Measurements from ENCODE around the gene PSME1. TPM values are rescaled to one million over a fixed set of nuclear protein-coding genes. Genes with fewer than 3 reads are reported as not detected.

Gene PSME1
- polyA plus RNA-seq, 1 donor (not counting 4 experiments of a cell fraction or from before 2014, with no cell fraction given), result 75.1 TPM

DNA sequence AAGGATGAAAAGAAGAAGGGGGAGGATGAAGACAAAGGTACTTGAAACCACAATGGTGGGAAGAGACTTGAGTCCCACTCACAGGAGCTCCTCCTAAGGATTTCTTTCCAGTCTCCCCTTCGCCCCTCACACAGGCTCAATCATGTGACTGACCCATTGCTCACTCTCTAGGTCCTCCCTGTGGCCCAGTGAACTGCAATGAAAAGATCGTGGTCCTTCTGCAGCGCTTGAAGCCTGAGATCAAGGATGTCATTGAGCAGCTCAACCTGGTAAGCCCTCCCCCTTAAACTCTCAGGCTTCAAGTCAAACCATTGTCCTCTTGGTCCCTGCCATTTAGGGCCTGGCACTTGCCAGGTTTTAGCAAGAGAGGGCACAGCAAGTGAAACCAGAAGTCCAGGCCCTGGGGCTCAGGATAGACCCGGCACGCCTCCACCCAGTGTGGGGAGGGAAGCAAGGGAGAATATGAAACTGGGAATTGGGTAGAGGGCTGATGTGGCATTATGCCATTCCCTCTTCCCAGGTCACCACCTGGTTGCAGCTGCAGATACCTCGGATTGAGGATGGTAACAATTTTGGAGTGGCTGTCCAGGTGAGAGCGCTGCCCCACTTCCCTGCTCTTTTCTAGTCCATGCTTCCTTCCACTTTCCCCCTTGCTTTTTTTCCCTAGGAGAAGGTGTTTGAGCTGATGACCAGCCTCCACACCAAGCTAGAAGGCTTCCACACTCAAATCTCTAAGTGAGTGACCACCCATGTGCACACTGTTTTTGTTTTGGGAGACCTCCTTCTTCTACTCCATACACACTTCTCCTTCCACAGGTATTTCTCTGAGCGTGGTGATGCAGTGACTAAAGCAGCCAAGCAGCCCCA lies 1.8 kb downstream of the PSME1 start:
- Histone ChIP-seq H3K27me3 (ENCODE audit: control insufficient read depth, extremely low read depth, insufficient read depth, low read length) (no peaks in the 10 kb centered on the region), H3K4me1 (ENCODE audit: control insufficient read depth, extremely low read depth, insufficient read depth, low read length) (peaks cover 28% of the 10 kb centered on the region), H4K20me1 (ENCODE audit: control insufficient read depth, extremely low read depth, insufficient read depth, low read length) (no peaks in the 10 kb centered on the region), H3K4me3 (ENCODE audit: control insufficient read depth in 2 of 3, extremely low read depth in 1 of 3, insufficient read depth in 2 of 3, low read depth in 1 of 3, low read length in 3 of 3) (no peak overlapping the region), H3K9ac (ENCODE audit: control insufficient read depth, extremely low read depth, insufficient read depth, low read length) (no peak overlapping the region), H3K4me2 (ENCODE audit: control insufficient read depth, extremely low read depth, insufficient read depth, low read depth, low read length) (no peak overlapping the region), H3K27ac (ENCODE audit: control insufficient read depth, insufficient read depth, low read length) (no peak overlapping the region), H3K9me1 (ENCODE audit: control insufficient read depth, extremely low read depth, insufficient read depth, low read length) (peaks cover 2% of the 10 kb centered on the region), H3K9me3 (ENCODE audit: control insufficient read depth, low read depth, low read length) (no peaks in the 10 kb centered on the region), H3K36me3 (ENCODE audit: control insufficient read depth in 2 of 2, extremely low read depth in 1 of 2, insufficient read depth in 2 of 2, low read length in 2 of 2) (peaks cover 12 to 21% of the 10 kb centered on the region in 2 experiments), H2AFZ (ENCODE audit: control insufficient read depth, low read length) (no peak overlapping the region), H3K79me2 (ENCODE audit: control insufficient read depth, insufficient read depth, low read length) (peaks cover 32% of the 10 kb centered on the region)
- DNase-seq (ENCODE audit: low read depth, low spot score) (no peak), FAIRE-seq (no peak)
- TF ChIP-seq, protein P1, sequence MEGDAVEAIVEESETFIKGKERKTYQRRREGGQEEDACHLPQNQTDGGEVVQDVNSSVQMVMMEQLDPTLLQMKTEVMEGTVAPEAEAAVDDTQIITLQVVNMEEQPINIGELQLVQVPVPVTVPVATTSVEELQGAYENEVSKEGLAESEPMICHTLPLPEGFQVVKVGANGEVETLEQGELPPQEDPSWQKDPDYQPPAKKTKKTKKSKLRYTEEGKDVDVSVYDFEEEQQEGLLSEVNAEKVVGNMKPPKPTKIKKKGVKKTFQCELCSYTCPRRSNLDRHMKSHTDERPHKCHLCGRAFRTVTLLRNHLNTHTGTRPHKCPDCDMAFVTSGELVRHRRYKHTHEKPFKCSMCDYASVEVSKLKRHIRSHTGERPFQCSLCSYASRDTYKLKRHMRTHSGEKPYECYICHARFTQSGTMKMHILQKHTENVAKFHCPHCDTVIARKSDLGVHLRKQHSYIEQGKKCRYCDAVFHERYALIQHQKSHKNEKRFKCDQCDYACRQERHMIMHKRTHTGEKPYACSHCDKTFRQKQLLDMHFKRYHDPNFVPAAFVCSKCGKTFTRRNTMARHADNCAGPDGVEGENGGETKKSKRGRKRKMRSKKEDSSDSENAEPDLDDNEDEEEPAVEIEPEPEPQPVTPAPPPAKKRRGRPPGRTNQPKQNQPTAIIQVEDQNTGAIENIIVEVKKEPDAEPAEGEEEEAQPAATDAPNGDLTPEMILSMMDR (optimal IDR thresholded peaks at IDR 0.05 in 1 of 3, IDR thresholded peaks at IDR 0.05 in 1 of 3, conservative IDR thresholded peaks at IDR 0.05 in 1 of 3; ENCODE audit: extremely low read depth in 1 of 3, insufficient read depth in 2 of 3, low read length in 3 of 3), result no peak
- no peak for TF ChIP-seq EZH2 (IDR thresholded peaks at IDR 0.05; ENCODE audit: low read length)
- dilution Hi-C loops (cut with MboI; ENCODE audit: extremely low pct_ligation_motif_present, low sequenced_read_pairs), result no loop called here

DNA sequence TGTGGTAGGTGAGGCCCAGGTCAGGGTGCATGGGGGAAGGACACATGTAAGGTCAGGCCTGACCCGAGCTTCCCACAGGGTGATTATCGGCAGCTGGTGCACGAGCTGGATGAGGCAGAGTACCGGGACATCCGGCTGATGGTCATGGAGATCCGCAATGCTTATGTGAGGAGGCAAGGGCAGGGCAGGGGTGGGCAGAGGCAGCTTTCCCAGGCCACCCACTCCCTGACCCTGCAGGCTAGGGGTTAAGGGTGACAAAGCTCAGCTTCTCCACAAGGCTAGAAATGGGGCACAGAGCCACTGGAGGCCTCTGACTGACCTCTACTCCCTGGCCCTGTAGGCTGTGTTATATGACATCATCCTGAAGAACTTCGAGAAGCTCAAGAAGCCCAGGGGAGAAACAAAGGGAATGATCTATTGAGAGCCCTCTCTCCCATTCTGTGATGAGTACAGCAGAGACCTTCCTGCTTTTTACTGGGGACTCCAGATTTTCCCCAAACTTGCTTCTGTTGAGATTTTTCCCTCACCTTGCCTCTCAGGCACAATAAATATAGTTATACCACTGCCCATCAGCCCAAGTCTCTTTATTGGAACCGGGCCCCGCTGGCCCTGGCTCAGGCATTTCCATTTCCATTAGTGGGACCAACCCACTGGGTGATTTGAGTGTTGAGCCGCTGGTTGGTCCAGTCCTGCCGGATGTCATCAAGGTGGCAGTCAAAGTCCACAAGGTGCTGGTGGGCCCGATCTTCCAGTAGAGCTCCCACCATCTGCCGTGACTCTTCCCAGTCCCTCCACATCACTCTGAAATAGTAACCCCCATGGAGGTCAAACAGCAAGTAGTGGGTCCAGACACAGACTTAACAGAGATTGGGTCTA lies 2.6 kb downstream of the PSME1 start:
- H3K4me3 ChIP-seq (ENCODE audit: control insufficient read depth in 2 of 3, extremely low read depth in 1 of 3, insufficient read depth in 2 of 3, low read depth in 1 of 3, low read length in 3 of 3), result no peak overlapping the region
- H3K4me1 ChIP-seq (ENCODE audit: control insufficient read depth, extremely low read depth, insufficient read depth, low read length), result peaks cover 28% of the 10 kb centered on the region
- no peak overlapping the region for H3K4me2 ChIP-seq (ENCODE audit: control insufficient read depth, extremely low read depth, insufficient read depth, low read depth, low read length)
- H2AFZ ChIP-seq (ENCODE audit: control insufficient read depth, low read length), result no peak overlapping the region
- H3K79me2 ChIP-seq (ENCODE audit: control insufficient read depth, insufficient read depth, low read length), result peaks cover 32% of the 10 kb centered on the region
- TF ChIP-seq, protein P1 (optimal IDR thresholded peaks at IDR 0.05 in 1 of 3, IDR thresholded peaks at IDR 0.05 in 1 of 3, conservative IDR thresholded peaks at IDR 0.05 in 1 of 3; ENCODE audit: extremely low read depth in 1 of 3, insufficient read depth in 2 of 3, low read length in 3 of 3), result no peak
- TF ChIP-seq EZH2 (IDR thresholded peaks at IDR 0.05; ENCODE audit: low read length), result no peak
- FAIRE-seq, result no peak
- no peak overlapping the region for H3K9ac ChIP-seq (ENCODE audit: control insufficient read depth, extremely low read depth, insufficient read depth, low read length)
- H3K36me3 ChIP-seq (ENCODE audit: control insufficient read depth in 2 of 2, extremely low read depth in 1 of 2, insufficient read depth in 2 of 2, low read length in 2 of 2), result peaks cover 12 to 25% of the 10 kb centered on the region in 2 experiments
- dilution Hi-C loops (cut with MboI; ENCODE audit: extremely low pct_ligation_motif_present, low sequenced_read_pairs), result no loop called here
- no peaks in the 10 kb centered on the region for H3K27me3 ChIP-seq (ENCODE audit: control insufficient read depth, extremely low read depth, insufficient read depth, low read length)
- H3K9me1 ChIP-seq (ENCODE audit: control insufficient read depth, extremely low read depth, insufficient read depth, low read length), result peaks cover 4% of the 10 kb centered on the region
- no peaks in the 10 kb centered on the region for H3K9me3 ChIP-seq (ENCODE audit: control insufficient read depth, low read depth, low read length)
- no peaks in the 10 kb centered on the region for H4K20me1 ChIP-seq (ENCODE audit: control insufficient read depth, extremely low read depth, insufficient read depth, low read length)
- DNase-seq (ENCODE audit: low read depth, low spot score), result no peak
- H3K27ac ChIP-seq (ENCODE audit: control insufficient read depth, insufficient read depth, low read length), result no peak overlapping the region

Data from keratinocyte (primary cell).